Neural cell (in vitro differentiated cells): ENCODE results near the gene HIVEP3.

Experiments used
- EP300 ChIP-seq: fragments of 450-650 bp; conservative IDR thresholded peaks from 2 replicates; pipeline ENCODE4 v1.6.1; 2014; ENCODE audit warnings: antibody characterized with exemption, mild to moderate bottlenecking, moderate library complexity; ENCODE audit not compliant: poor library complexity, severe bottlenecking
- EZH2 ChIP-seq: fragments of 200-600, 300-800 bp; shearing (Covaris generic), sonication (generic); IDR thresholded peaks from 2 replicates; pipeline ENCODE4 v1.6.1; 2014; ENCODE audit warnings: antibody characterized with exemption, low read length, borderline replicate concordance, mild to moderate bottlenecking; ENCODE audit not compliant: insufficient read depth, poor library complexity, severe bottlenecking
- MXI1 ChIP-seq: fragments of 450-650 bp; conservative IDR thresholded peaks from 2 replicates; pipeline ENCODE4 v1.6.1; 2014; ENCODE audit warnings: antibody characterized with exemption, mild to moderate bottlenecking; ENCODE audit not compliant: poor library complexity, severe bottlenecking
- POLR2AphosphoS5 ChIP-seq: IDR thresholded peaks from 2 replicates; pipeline ENCODE4 v1.6.1; 2012
- RAD21 ChIP-seq: fragments of 450-650 bp; conservative IDR thresholded peaks from 2 replicates; pipeline ENCODE4 v1.6.1; 2014; ENCODE audit warnings: antibody characterized with exemption, mild to moderate bottlenecking, moderate library complexity
- SMC3 ChIP-seq: fragments of 450-650 bp; conservative IDR thresholded peaks from 2 replicates; pipeline ENCODE4 v1.6.1; 2014; ENCODE audit warnings: antibody characterized with exemption, mild to moderate bottlenecking, moderate library complexity; ENCODE audit not compliant: poor library complexity
- TAF1 ChIP-seq: IDR thresholded peaks from 2 replicates; pipeline ENCODE4 v1.6.1; 2012; ENCODE audit warnings: low read depth
- TF ChIP-seq, protein P1 (sequence below): fragments of 450-650 bp; IDR thresholded peaks from 2 replicates; pipeline ENCODE4 v1.5.1; 2014; ENCODE audit warnings: antibody characterized with exemption, mild to moderate bottlenecking, moderate library complexity; ENCODE audit not compliant: poor library complexity, severe bottlenecking
- TF ChIP-seq, protein P2 (sequence below): IDR thresholded peaks from 2 replicates; pipeline ENCODE4 v1.6.1; 2012; ENCODE audit warnings: borderline replicate concordance

GRCh38 chr1:41835485-41835884 lies 83.2 kb downstream of the HIVEP3 start:
- TF ChIP-seq EP300 (no peak), EZH2 (no peak), RAD21 (no peak), SMC3 (no peak), POLR2AphosphoS5 (no peak), TAF1 (no peak), MXI1 (no peak)
- TF ChIP-seq, protein P1, sequence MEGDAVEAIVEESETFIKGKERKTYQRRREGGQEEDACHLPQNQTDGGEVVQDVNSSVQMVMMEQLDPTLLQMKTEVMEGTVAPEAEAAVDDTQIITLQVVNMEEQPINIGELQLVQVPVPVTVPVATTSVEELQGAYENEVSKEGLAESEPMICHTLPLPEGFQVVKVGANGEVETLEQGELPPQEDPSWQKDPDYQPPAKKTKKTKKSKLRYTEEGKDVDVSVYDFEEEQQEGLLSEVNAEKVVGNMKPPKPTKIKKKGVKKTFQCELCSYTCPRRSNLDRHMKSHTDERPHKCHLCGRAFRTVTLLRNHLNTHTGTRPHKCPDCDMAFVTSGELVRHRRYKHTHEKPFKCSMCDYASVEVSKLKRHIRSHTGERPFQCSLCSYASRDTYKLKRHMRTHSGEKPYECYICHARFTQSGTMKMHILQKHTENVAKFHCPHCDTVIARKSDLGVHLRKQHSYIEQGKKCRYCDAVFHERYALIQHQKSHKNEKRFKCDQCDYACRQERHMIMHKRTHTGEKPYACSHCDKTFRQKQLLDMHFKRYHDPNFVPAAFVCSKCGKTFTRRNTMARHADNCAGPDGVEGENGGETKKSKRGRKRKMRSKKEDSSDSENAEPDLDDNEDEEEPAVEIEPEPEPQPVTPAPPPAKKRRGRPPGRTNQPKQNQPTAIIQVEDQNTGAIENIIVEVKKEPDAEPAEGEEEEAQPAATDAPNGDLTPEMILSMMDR = no peak
- TF ChIP-seq, protein P2, sequence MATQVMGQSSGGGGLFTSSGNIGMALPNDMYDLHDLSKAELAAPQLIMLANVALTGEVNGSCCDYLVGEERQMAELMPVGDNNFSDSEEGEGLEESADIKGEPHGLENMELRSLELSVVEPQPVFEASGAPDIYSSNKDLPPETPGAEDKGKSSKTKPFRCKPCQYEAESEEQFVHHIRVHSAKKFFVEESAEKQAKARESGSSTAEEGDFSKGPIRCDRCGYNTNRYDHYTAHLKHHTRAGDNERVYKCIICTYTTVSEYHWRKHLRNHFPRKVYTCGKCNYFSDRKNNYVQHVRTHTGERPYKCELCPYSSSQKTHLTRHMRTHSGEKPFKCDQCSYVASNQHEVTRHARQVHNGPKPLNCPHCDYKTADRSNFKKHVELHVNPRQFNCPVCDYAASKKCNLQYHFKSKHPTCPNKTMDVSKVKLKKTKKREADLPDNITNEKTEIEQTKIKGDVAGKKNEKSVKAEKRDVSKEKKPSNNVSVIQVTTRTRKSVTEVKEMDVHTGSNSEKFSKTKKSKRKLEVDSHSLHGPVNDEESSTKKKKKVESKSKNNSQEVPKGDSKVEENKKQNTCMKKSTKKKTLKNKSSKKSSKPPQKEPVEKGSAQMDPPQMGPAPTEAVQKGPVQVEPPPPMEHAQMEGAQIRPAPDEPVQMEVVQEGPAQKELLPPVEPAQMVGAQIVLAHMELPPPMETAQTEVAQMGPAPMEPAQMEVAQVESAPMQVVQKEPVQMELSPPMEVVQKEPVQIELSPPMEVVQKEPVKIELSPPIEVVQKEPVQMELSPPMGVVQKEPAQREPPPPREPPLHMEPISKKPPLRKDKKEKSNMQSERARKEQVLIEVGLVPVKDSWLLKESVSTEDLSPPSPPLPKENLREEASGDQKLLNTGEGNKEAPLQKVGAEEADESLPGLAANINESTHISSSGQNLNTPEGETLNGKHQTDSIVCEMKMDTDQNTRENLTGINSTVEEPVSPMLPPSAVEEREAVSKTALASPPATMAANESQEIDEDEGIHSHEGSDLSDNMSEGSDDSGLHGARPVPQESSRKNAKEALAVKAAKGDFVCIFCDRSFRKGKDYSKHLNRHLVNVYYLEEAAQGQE = no peak
